ENCODE data around the gene CTSH.

CTSH gene

GRCh38 chr15:78977591-78978347 is 32.9 kb upstream of the CTSH start:
- DNase-seq (ENCODE audit: low spot score) = no peak

- DNase-seq (ENCODE audit: low spot score) = no peak
Observed at GRCh38 chr15:78977091-78977571, 32.3 kb upstream of the CTSH start.

GRCh38 chr15:78976691-78977090 is 31.8 kb upstream of the CTSH start:
- DNase-seq (ENCODE audit: low spot score) = no peak

GRCh38 chr15:78974272-78974918 is 29.5 kb upstream of the CTSH start:
- no peak for DNase-seq (ENCODE audit: low spot score)

- no peak for DNase-seq (ENCODE audit: low spot score)
Observed at GRCh38 chr15:78969687-78970349, 25.0 kb upstream of the CTSH start.

- no peak for DNase-seq (ENCODE audit: low spot score)
Observed at GRCh38 chr15:78968539-78969271, 23.9 kb upstream of the CTSH start.

GRCh38 chr15:78968114-78968513 is 23.3 kb upstream of the CTSH start:
- DNase-seq (ENCODE audit: low spot score) = no peak

GRCh38 chr15:78960308-78960707 is 15.5 kb upstream of the CTSH start:
- no peak for DNase-seq (ENCODE audit: low spot score)

- no peak for DNase-seq (ENCODE audit: low spot score)
Observed at GRCh38 chr15:78959360-78959759, 14.5 kb upstream of the CTSH start.

GRCh38 chr15:78957416-78958093 is 12.7 kb upstream of the CTSH start:
- no peak for DNase-seq (ENCODE audit: low spot score)

GRCh38 chr15:78956937-78957336 is 12.1 kb upstream of the CTSH start:
- no peak for DNase-seq (ENCODE audit: low spot score)

GRCh38 chr15:78955355-78955754 is 10.5 kb upstream of the CTSH start:
- no peak for DNase-seq (ENCODE audit: low spot score)

- DNase-seq (ENCODE audit: low spot score) = no peak
Observed at GRCh38 chr15:78951841-78952238, 7.0 kb upstream of the CTSH start.

- peak; percentile 48 for DNase-seq (ENCODE audit: low spot score)
Observed at GRCh38 chr15:78950902-78951840, 6.3 kb upstream of the CTSH start.

- no peak for DNase-seq (ENCODE audit: low spot score)
Observed at GRCh38 chr15:78950343-78950742, 5.5 kb upstream of the CTSH start.

GRCh38 chr15:78949461-78949860 is 4.6 kb upstream of the CTSH start:
- no peak for DNase-seq (ENCODE audit: low spot score)

GRCh38 chr15:78947506-78947905 is 2.7 kb upstream of the CTSH start:
- DNase-seq (ENCODE audit: low spot score) = no peak

- DNase-seq (ENCODE audit: low spot score) = no peak
Observed at GRCh38 chr15:78946493-78946892, 1.6 kb upstream of the CTSH start.

GRCh38 chr15:78944202-78944625 is 632 bp downstream of the CTSH start:
- no peak for DNase-seq (ENCODE audit: low spot score)

- no peak for DNase-seq (ENCODE audit: low spot score)
Observed at GRCh38 chr15:78943692-78944091, 1.2 kb downstream of the CTSH start.

GRCh38 chr15:78942741-78943140 is 2.1 kb downstream of the CTSH start:
- DNase-seq (ENCODE audit: low spot score) = no peak
